ENCODE measurements around the gene IL1A. TPM values are rescaled to one million over a fixed set of nuclear protein-coding genes. Genes with fewer than 3 reads are reported as not detected.

The IL1A gene
- total and polyA plus RNA-seq, 9 donors = 0.07 to 0.69 (median 0.12) TPM; not detected in 4

- no peak overlapping the region for H3K27ac ChIP-seq
- intact Hi-C loops (cut with DNase I) = no loop called here
Observed at GRCh38 chr2:112813280-112813966, 29.1 kb upstream of the IL1A start.

GRCh38 chr2:112812318-112813267, 28.3 kb upstream of the IL1A start:
- no peak for DNase-seq
- H3K27ac ChIP-seq = no peak overlapping the region
- intact Hi-C loops (cut with DNase I) = no loop called here

More at GRCh38 chr2:112813280-112813966, 29.1 kb upstream of the IL1A start:
- H3K4me1 ChIP-seq (ENCODE audit: insufficient read depth) = no peaks in the 10 kb centered on the region
- WGBS, 3 donors = 47 to 60% (median 60%) methylated on average over 10 of the region's 10 CpGs
- no peak overlapping the region for H3K4me3 ChIP-seq
- DNase-seq = no peak
- TF ChIP-seq, protein P1, sequence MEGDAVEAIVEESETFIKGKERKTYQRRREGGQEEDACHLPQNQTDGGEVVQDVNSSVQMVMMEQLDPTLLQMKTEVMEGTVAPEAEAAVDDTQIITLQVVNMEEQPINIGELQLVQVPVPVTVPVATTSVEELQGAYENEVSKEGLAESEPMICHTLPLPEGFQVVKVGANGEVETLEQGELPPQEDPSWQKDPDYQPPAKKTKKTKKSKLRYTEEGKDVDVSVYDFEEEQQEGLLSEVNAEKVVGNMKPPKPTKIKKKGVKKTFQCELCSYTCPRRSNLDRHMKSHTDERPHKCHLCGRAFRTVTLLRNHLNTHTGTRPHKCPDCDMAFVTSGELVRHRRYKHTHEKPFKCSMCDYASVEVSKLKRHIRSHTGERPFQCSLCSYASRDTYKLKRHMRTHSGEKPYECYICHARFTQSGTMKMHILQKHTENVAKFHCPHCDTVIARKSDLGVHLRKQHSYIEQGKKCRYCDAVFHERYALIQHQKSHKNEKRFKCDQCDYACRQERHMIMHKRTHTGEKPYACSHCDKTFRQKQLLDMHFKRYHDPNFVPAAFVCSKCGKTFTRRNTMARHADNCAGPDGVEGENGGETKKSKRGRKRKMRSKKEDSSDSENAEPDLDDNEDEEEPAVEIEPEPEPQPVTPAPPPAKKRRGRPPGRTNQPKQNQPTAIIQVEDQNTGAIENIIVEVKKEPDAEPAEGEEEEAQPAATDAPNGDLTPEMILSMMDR (IDR thresholded peaks at IDR 0.05) = no peak
- no peak for TF ChIP-seq POLR2A (IDR thresholded peaks at IDR 0.05)
- no peak for TF ChIP-seq EP300 (IDR thresholded peaks at IDR 0.05)
- H3K36me3 ChIP-seq = no peaks in the 10 kb centered on the region
- no peaks in the 10 kb centered on the region for H3K27me3 ChIP-seq
- no peaks in the 10 kb centered on the region for H3K9me3 ChIP-seq

GRCh38 chr2:112811841-112812306, 27.6 kb upstream of the IL1A start:
- H3K27me3 ChIP-seq = no peaks in the 10 kb centered on the region
- no peaks in the 10 kb centered on the region for H3K4me1 ChIP-seq (ENCODE audit: insufficient read depth)
- no peaks in the 10 kb centered on the region for H3K9me3 ChIP-seq
- 59 to 63% (median 59%) methylated on average over 7 of the region's 7 CpGs for WGBS, 3 donors
- no peak for DNase-seq
- TF ChIP-seq POLR2A (IDR thresholded peaks at IDR 0.05) (no peak), EP300 (IDR thresholded peaks at IDR 0.05) (no peak)
- TF ChIP-seq, protein P1 (IDR thresholded peaks at IDR 0.05) = no peak
- H3K27ac ChIP-seq = no peak overlapping the region
- intact Hi-C loops (cut with DNase I) = no loop called here
- H3K36me3 ChIP-seq = no peaks in the 10 kb centered on the region
- H3K4me3 ChIP-seq = no peak overlapping the region

More at GRCh38 chr2:112812318-112813267, 28.3 kb upstream of the IL1A start:
- TF ChIP-seq POLR2A (IDR thresholded peaks at IDR 0.05) (no peak), EP300 (IDR thresholded peaks at IDR 0.05) (no peak)
- Histone ChIP-seq H3K4me3 (no peak overlapping the region), H3K9me3 (no peaks in the 10 kb centered on the region), H3K36me3 (no peaks in the 10 kb centered on the region), H3K4me1 (ENCODE audit: insufficient read depth) (no peaks in the 10 kb centered on the region), H3K27me3 (no peaks in the 10 kb centered on the region)
- 54 to 63% (median 58%) methylated on average over 14 of the region's 14 CpGs for WGBS, 3 donors

GRCh38 chr2:112811276-112811831, 27.1 kb upstream of the IL1A start:
- TF ChIP-seq POLR2A (IDR thresholded peaks at IDR 0.05) = no peak
- TF ChIP-seq, protein P1 (IDR thresholded peaks at IDR 0.05) = no peak
- no peak for TF ChIP-seq EP300 (IDR thresholded peaks at IDR 0.05)

More at GRCh38 chr2:112811276-112811831, 27.1 kb upstream of the IL1A start:
- WGBS, 3 donors = 34 to 48% (median 36%) methylated on average over 3 of the region's 3 CpGs
- Histone ChIP-seq H3K4me3 (no peak overlapping the region), H3K9me3 (no peaks in the 10 kb centered on the region), H3K27ac (no peak overlapping the region), H3K27me3 (no peaks in the 10 kb centered on the region), H3K4me1 (ENCODE audit: insufficient read depth) (no peaks in the 10 kb centered on the region), H3K36me3 (no peaks in the 10 kb centered on the region)
- intact Hi-C loops (cut with DNase I) = no loop called here
- DNase-seq = no peak
